Vagina (tissue), 2 donors: ENCODE measurements around the gene ASTN2. TPM values are rescaled to one million over a fixed set of nuclear protein-coding genes. Genes with fewer than 3 reads are reported as not detected.

ENCODE experiments used
- DNase-seq, 2 donors: peaks; one replicate each; pipeline ENCODE4 v3.0.0-alpha.2; 2017; ENCODE audit errors: extremely low spot score in 2 of 2
- H3K27ac ChIP-seq: fragments of 200-600 bp; sonication (generic); one replicate; pipeline ENCODE4 v1.5.1; 2019
- H3K27me3 ChIP-seq: fragments of 200-600 bp; sonication (generic); one replicate; pipeline ENCODE4 v1.5.1; 2019
- H3K36me3 ChIP-seq, 2 donors: fragments of 200-600 bp; sonication (generic); one replicate each; pipeline ENCODE4 v1.5.1; 2017 to 2019
- H3K4me1 ChIP-seq: fragments of 200-600 bp; sonication (generic); one replicate; pipeline ENCODE4 v1.5.1; 2019
- H3K4me3 ChIP-seq, 2 donors: fragments of 200-600 bp; sonication (generic); 1 replicate in 1 of 2; 2 replicates in 1 of 2; pipeline ENCODE4 v1.5.1; 2016 to 2019
- H3K9me3 ChIP-seq: fragments of 200-600 bp; sonication (generic); one replicate; pipeline ENCODE4 v1.5.1; 2019
- CTCF ChIP-seq, 3 experiments: fragments of 450-650 bp in 2 of 3; fragments of 200-600 bp in 1 of 3; sonication (generic) in 1 of 3; IDR thresholded peaks; one replicate each; pipeline ENCODE4 v1.5.1; 2017 to 2019; ENCODE audit warnings: antibody characterized with exemption in 3 of 3, mild to moderate bottlenecking in 2 of 3, moderate library complexity in 2 of 3
- POLR2A ChIP-seq, 2 donors: fragments of 450-650 bp; IDR thresholded peaks; one replicate each; pipeline ENCODE4 v1.6.1; 2017; ENCODE audit warnings: antibody characterized with exemption in 2 of 2, mild to moderate bottlenecking in 2 of 2, moderate library complexity in 2 of 2
- POLR2AphosphoS5 ChIP-seq, 2 donors: sonication (generic); formaldehyde crosslinking; IDR thresholded peaks; one replicate each; pipeline ENCODE4 v1.9.0; 2017; ENCODE audit warnings: antibody characterized with exemption in 2 of 2, mild to moderate bottlenecking in 2 of 2, low read depth in 1 of 2; ENCODE audit not compliant: insufficient read depth in 1 of 2
- intact Hi-C: fragments of 100-400 bp; cut with DNase I; formaldehyde crosslinking; loops from one replicate; pipeline ENCODE4 v1.15.1; 2023
- total RNA-seq: library from RNA; depleted of rRNA; stranded (reverse); fragments of >200 nt; gene quantifications from one replicate; pipeline ENCODE4 v1.2.3, GENCODE V29; 2016

The ASTN2 gene
- total RNA-seq, 1 donor from 2014 or later = 4.4 TPM

DNA sequence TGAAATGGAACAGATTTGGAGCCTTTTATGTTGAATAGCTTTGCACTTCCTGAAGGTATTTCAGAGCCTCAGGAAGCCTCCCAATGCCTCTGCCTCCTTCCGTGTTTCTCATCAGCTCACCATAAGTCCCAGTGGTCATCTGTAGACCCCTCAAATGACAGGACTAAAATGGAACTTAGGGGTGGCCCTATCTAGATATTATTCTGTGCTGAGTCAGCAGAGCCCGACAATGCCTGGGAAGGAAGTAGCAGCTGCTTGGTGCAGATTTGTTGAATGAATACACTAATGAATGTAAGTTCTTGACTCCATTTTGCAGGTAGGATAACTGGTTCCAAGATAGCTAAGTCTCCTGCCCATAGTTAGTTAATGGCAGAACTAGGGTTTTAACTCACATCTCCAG, 97.7 kb downstream of the ASTN2 start:
- no peak overlapping the region for H3K27ac ChIP-seq
- no peaks in the 10 kb centered on the region for H3K4me1 ChIP-seq
- H3K27me3 ChIP-seq = no peaks in the 10 kb centered on the region
- no peak overlapping the region for H3K4me3 ChIP-seq
- DNase-seq = no peak
- TF ChIP-seq POLR2AphosphoS5 (IDR thresholded peaks at IDR 0.05; ENCODE audit: insufficient read depth in 1 of 2, low read depth in 1 of 2) (no peak), CTCF (IDR thresholded peaks at IDR 0.05) (no peak), POLR2A (IDR thresholded peaks at IDR 0.05) (no peak)
- H3K9me3 ChIP-seq = no peaks in the 10 kb centered on the region
- no peaks in the 10 kb centered on the region for H3K36me3 ChIP-seq
- intact Hi-C loops = no loop called here

DNA sequence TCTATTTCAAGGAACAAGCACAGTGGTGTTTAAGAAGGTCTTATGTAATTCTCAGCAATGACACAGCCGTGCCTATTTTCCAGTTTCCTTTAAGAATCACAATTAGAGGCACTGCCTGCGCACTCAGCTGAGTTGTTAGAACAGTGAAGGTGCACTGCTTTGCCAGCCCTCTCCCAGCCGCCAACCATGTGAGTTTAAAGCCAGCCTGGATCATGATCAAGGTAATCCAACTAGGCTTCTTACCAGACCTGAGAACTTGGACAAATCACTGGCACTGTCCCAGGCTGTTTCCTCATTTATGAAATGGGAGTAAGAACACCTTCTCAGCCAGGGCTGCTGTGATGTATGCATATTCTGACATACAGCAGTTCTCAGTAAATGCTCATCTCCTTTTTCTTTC, 99.6 kb downstream of the ASTN2 start:
- H3K4me1 ChIP-seq = no peaks in the 10 kb centered on the region
- no peak overlapping the region for H3K27ac ChIP-seq
- H3K9me3 ChIP-seq = no peaks in the 10 kb centered on the region
- no peak for TF ChIP-seq POLR2AphosphoS5 (IDR thresholded peaks at IDR 0.05; ENCODE audit: insufficient read depth in 1 of 2, low read depth in 1 of 2)
- TF ChIP-seq CTCF (IDR thresholded peaks at IDR 0.05) = no peak
- TF ChIP-seq POLR2A (IDR thresholded peaks at IDR 0.05) = no peak
- no peaks in the 10 kb centered on the region for H3K36me3 ChIP-seq
- H3K4me3 ChIP-seq = no peak overlapping the region
- no peak for DNase-seq
- intact Hi-C loops = no loop called here
- H3K27me3 ChIP-seq = no peaks in the 10 kb centered on the region

GRCh38 chr9:117313989-117314388, 100.9 kb downstream of the ASTN2 start:
- no peaks in the 10 kb centered on the region for H3K4me1 ChIP-seq
- no peak for DNase-seq
- H3K27me3 ChIP-seq = no peaks in the 10 kb centered on the region
- H3K27ac ChIP-seq = no peak overlapping the region
- H3K36me3 ChIP-seq = no peaks in the 10 kb centered on the region
- TF ChIP-seq POLR2AphosphoS5 (IDR thresholded peaks at IDR 0.05; ENCODE audit: insufficient read depth in 1 of 2, low read depth in 1 of 2) (no peak), CTCF (IDR thresholded peaks at IDR 0.05) (no peak), POLR2A (IDR thresholded peaks at IDR 0.05) (no peak)
- H3K9me3 ChIP-seq = no peaks in the 10 kb centered on the region
- intact Hi-C loops = no loop called here
- H3K4me3 ChIP-seq = no peak overlapping the region

DNA sequence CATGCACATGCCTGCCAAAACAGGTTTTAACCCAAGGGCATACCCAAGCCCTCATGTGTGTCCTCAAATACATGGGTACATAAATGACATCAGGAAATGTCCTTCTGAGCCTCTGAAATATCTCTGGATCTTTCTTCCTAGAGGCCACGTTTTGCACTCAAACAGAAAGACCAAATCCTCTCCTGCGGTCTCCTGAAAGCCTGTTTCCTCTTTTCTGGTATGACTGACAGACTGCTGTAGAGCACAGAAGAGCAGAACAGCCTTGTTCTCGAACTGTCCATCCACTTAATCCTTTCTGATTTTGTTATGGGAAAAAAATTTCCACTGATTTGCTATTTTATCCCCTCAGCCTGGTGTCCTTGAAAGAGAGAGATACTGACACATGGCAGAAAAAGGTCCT, 107.2 kb downstream of the ASTN2 start:
- no peaks in the 10 kb centered on the region for H3K27me3 ChIP-seq
- no peaks in the 10 kb centered on the region for H3K36me3 ChIP-seq
- no peak overlapping the region for H3K27ac ChIP-seq
- DNase-seq = no peak
- H3K4me3 ChIP-seq = no peak overlapping the region
- intact Hi-C loops = no loop called here
- no peak for TF ChIP-seq POLR2AphosphoS5 (IDR thresholded peaks at IDR 0.05; ENCODE audit: insufficient read depth in 1 of 2, low read depth in 1 of 2)
- TF ChIP-seq POLR2A (IDR thresholded peaks at IDR 0.05) = no peak
- TF ChIP-seq CTCF (IDR thresholded peaks at IDR 0.05) = no peak
- no peaks in the 10 kb centered on the region for H3K4me1 ChIP-seq
- H3K9me3 ChIP-seq = no peaks in the 10 kb centered on the region

DNA sequence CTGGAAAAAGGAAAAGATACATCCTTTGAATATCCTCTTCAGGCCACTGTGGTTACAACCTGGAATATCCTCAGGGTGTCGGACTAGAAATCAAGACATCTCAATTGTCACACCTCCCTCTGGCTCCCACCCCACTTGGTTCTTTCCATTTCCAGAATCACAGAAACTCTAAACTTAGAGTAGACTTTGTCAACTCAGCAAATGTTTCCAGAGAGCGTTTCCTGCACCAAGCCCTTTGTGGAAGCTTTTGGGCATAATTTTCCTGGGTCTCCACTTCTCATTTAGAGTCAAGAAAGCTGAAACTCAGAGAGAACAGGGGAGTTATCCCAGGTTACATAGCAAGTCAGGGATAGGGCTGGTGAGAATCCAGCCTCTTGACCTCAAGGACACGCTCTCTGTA, 108.8 kb downstream of the ASTN2 start:
- Histone ChIP-seq H3K4me3 (no peak overlapping the region), H3K27ac (no peak overlapping the region), H3K4me1 (no peaks in the 10 kb centered on the region), H3K9me3 (no peaks in the 10 kb centered on the region), H3K27me3 (no peaks in the 10 kb centered on the region), H3K36me3 (no peaks in the 10 kb centered on the region)
- TF ChIP-seq POLR2A (IDR thresholded peaks at IDR 0.05) = no peak
- no peak for TF ChIP-seq CTCF (IDR thresholded peaks at IDR 0.05)
- TF ChIP-seq POLR2AphosphoS5 (IDR thresholded peaks at IDR 0.05; ENCODE audit: insufficient read depth in 1 of 2, low read depth in 1 of 2) = no peak
- DNase-seq = no peak
- intact Hi-C loops = no loop called here
